ENCODE results near the gene RCAN2.

DNA sequence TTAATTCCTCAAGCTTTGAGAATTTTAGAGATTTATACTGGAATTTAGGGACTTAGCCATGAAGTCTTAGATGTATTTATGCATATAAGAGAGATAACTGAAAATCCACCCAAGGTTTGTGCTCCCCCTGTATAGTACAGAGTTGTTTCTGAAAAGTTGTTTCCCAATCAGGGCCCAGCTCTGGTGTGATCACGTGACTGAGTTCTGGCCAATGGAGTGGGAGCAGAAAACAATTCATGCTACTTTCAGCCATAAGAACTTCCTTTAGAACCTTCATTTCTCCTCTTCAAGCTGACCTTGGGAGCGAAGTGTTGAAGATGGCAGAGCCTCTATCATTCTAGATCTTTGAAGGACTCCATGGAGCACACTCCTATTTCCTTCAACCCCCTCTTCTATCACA is 151.0 kb downstream of the RCAN2 start:
- TF ChIP-seq, protein P1, sequence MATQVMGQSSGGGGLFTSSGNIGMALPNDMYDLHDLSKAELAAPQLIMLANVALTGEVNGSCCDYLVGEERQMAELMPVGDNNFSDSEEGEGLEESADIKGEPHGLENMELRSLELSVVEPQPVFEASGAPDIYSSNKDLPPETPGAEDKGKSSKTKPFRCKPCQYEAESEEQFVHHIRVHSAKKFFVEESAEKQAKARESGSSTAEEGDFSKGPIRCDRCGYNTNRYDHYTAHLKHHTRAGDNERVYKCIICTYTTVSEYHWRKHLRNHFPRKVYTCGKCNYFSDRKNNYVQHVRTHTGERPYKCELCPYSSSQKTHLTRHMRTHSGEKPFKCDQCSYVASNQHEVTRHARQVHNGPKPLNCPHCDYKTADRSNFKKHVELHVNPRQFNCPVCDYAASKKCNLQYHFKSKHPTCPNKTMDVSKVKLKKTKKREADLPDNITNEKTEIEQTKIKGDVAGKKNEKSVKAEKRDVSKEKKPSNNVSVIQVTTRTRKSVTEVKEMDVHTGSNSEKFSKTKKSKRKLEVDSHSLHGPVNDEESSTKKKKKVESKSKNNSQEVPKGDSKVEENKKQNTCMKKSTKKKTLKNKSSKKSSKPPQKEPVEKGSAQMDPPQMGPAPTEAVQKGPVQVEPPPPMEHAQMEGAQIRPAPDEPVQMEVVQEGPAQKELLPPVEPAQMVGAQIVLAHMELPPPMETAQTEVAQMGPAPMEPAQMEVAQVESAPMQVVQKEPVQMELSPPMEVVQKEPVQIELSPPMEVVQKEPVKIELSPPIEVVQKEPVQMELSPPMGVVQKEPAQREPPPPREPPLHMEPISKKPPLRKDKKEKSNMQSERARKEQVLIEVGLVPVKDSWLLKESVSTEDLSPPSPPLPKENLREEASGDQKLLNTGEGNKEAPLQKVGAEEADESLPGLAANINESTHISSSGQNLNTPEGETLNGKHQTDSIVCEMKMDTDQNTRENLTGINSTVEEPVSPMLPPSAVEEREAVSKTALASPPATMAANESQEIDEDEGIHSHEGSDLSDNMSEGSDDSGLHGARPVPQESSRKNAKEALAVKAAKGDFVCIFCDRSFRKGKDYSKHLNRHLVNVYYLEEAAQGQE (IDR thresholded peaks at IDR 0.05; ENCODE audit: unreplicated experiment): no peak
- TF ChIP-seq, protein P2, sequence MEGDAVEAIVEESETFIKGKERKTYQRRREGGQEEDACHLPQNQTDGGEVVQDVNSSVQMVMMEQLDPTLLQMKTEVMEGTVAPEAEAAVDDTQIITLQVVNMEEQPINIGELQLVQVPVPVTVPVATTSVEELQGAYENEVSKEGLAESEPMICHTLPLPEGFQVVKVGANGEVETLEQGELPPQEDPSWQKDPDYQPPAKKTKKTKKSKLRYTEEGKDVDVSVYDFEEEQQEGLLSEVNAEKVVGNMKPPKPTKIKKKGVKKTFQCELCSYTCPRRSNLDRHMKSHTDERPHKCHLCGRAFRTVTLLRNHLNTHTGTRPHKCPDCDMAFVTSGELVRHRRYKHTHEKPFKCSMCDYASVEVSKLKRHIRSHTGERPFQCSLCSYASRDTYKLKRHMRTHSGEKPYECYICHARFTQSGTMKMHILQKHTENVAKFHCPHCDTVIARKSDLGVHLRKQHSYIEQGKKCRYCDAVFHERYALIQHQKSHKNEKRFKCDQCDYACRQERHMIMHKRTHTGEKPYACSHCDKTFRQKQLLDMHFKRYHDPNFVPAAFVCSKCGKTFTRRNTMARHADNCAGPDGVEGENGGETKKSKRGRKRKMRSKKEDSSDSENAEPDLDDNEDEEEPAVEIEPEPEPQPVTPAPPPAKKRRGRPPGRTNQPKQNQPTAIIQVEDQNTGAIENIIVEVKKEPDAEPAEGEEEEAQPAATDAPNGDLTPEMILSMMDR (conservative IDR thresholded peaks at IDR 0.05; ENCODE audit: low read depth in 2 of 2): no peak
- TF ChIP-seq POLR2AphosphoS5 (IDR thresholded peaks at IDR 0.05; ENCODE audit: low read depth): no peak
- no peak for TF ChIP-seq EZH2 (IDR thresholded peaks at IDR 0.05; ENCODE audit: low read depth, unreplicated experiment)
- no peak for TF ChIP-seq EZH2phosphoT487 (IDR thresholded peaks at IDR 0.05; ENCODE audit: unreplicated experiment)
- no peak for TF ChIP-seq STAT1 (IDR thresholded peaks at IDR 0.05; ENCODE audit: unreplicated experiment)
- TF ChIP-seq CREB1 (CRISPR knock-in tag; IDR thresholded peaks at IDR 0.05; ENCODE audit: low read depth): no peak
- no peak for TF ChIP-seq JUNB (IDR thresholded peaks at IDR 0.05; ENCODE audit: unreplicated experiment)
- TF ChIP-seq, protein P3, sequence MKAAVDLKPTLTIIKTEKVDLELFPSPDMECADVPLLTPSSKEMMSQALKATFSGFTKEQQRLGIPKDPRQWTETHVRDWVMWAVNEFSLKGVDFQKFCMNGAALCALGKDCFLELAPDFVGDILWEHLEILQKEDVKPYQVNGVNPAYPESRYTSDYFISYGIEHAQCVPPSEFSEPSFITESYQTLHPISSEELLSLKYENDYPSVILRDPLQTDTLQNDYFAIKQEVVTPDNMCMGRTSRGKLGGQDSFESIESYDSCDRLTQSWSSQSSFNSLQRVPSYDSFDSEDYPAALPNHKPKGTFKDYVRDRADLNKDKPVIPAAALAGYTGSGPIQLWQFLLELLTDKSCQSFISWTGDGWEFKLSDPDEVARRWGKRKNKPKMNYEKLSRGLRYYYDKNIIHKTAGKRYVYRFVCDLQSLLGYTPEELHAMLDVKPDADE (IDR thresholded peaks at IDR 0.05): no peak
- TF ChIP-seq ZNF114 (CRISPR knock-in tag; IDR thresholded peaks at IDR 0.05): no peak
- no peak for TF ChIP-seq ZNF331 (CRISPR knock-in tag; IDR thresholded peaks at IDR 0.05; ENCODE audit: low read depth)
- TF ChIP-seq, protein P4, sequence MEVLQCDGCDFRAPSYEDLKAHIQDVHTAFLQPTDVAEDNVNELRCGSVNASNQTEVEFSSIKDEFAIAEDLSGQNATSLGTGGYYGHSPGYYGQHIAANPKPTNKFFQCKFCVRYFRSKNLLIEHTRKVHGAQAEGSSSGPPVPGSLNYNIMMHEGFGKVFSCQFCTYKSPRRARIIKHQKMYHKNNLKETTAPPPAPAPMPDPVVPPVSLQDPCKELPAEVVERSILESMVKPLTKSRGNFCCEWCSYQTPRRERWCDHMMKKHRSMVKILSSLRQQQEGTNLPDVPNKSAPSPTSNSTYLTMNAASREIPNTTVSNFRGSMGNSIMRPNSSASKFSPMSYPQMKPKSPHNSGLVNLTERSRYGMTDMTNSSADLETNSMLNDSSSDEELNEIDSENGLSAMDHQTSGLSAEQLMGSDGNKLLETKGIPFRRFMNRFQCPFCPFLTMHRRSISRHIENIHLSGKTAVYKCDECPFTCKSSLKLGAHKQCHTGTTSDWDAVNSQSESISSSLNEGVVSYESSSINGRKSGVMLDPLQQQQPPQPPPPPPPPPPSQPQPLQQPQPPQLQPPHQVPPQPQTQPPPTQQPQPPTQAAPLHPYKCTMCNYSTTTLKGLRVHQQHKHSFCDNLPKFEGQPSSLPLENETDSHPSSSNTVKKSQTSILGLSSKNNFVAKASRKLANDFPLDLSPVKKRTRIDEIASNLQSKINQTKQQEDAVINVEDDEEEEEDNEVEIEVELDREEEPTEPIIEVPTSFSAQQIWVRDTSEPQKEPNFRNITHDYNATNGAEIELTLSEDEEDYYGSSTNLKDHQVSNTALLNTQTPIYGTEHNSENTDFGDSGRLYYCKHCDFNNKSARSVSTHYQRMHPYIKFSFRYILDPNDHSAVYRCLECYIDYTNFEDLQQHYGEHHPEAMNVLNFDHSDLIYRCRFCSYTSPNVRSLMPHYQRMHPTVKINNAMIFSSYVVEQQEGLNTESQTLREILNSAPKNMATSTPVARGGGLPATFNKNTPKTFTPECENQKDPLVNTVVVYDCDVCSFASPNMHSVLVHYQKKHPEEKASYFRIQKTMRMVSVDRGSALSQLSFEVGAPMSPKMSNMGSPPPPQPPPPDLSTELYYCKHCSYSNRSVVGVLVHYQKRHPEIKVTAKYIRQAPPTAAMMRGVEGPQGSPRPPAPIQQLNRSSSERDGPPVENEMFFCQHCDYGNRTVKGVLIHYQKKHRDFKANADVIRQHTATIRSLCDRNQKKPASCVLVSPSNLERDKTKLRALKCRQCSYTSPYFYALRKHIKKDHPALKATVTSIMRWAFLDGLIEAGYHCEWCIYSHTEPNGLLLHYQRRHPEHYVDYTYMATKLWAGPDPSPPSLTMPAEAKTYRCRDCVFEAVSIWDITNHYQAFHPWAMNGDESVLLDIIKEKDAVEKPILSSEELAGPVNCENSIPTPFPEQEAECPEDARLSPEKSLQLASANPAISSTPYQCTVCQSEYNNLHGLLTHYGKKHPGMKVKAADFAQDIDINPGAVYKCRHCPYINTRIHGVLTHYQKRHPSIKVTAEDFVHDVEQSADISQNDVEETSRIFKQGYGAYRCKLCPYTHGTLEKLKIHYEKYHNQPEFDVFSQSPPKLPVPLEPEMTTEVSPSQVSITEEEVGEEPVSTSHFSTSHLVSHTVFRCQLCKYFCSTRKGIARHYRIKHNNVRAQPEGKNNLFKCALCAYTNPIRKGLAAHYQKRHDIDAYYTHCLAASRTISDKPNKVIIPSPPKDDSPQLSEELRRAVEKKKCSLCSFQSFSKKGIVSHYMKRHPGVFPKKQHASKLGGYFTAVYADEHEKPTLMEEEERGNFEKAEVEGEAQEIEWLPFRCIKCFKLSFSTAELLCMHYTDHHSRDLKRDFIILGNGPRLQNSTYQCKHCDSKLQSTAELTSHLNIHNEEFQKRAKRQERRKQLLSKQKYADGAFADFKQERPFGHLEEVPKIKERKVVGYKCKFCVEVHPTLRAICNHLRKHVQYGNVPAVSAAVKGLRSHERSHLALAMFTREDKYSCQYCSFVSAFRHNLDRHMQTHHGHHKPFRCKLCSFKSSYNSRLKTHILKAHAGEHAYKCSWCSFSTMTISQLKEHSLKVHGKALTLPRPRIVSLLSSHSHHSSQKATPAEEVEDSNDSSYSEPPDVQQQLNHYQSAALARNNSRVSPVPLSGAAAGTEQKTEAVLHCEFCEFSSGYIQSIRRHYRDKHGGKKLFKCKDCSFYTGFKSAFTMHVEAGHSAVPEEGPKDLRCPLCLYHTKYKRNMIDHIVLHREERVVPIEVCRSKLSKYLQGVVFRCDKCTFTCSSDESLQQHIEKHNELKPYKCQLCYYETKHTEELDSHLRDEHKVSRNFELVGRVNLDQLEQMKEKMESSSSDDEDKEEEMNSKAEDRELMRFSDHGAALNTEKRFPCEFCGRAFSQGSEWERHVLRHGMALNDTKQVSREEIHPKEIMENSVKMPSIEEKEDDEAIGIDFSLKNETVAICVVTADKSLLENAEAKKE (CRISPR knock-in tag; IDR thresholded peaks at IDR 0.05): no peak
